Measurements from ENCODE around the gene CELF4.

Gene CELF4

GRCh38 chr18:37495354-37495753, 70.2 kb downstream of the CELF4 start:
- DNase-seq (ENCODE audit: low read depth, low spot score): no peak

GRCh38 chr18:37494406-37494805, 71.2 kb downstream of the CELF4 start:
- DNase-seq (ENCODE audit: low read depth, low spot score): no peak

- no peak for DNase-seq (ENCODE audit: low read depth, low spot score)
Measured at GRCh38 chr18:37493352-37493935, 72.2 kb downstream of the CELF4 start.

- DNase-seq (ENCODE audit: low read depth, low spot score): no peak
Measured at GRCh38 chr18:37492952-37493351, 72.6 kb downstream of the CELF4 start.

GRCh38 chr18:37491526-37491925, 74.1 kb downstream of the CELF4 start:
- no peak for DNase-seq (ENCODE audit: low read depth, low spot score)

- DNase-seq (ENCODE audit: low read depth, low spot score): no peak
Measured at GRCh38 chr18:37489998-37490397, 75.6 kb downstream of the CELF4 start.

GRCh38 chr18:37489011-37489410, 76.6 kb downstream of the CELF4 start:
- no peak for DNase-seq (ENCODE audit: low read depth, low spot score)

GRCh38 chr18:37487400-37487867, 78.2 kb downstream of the CELF4 start:
- no peak for DNase-seq (ENCODE audit: low read depth, low spot score)

- no peak for DNase-seq (ENCODE audit: low read depth, low spot score)
Measured at GRCh38 chr18:37486848-37487247, 78.8 kb downstream of the CELF4 start.

- peak; percentile 69 for DNase-seq (ENCODE audit: low read depth, low spot score)
Measured at GRCh38 chr18:37484983-37485834, 80.4 kb downstream of the CELF4 start.

- DNase-seq (ENCODE audit: low read depth, low spot score): no peak
Measured at GRCh38 chr18:37483984-37484819, 81.4 kb downstream of the CELF4 start.

GRCh38 chr18:37483221-37483971, 82.2 kb downstream of the CELF4 start:
- peak; percentile 30 for DNase-seq (ENCODE audit: low read depth, low spot score)

- no peak for DNase-seq (ENCODE audit: low read depth, low spot score)
Measured at GRCh38 chr18:37482433-37482832, 83.2 kb downstream of the CELF4 start.

- no peak for DNase-seq (ENCODE audit: low read depth, low spot score)
Measured at GRCh38 chr18:37482002-37482401, 83.6 kb downstream of the CELF4 start.

GRCh38 chr18:37481491-37481890, 84.1 kb downstream of the CELF4 start:
- no peak for DNase-seq (ENCODE audit: low read depth, low spot score)

GRCh38 chr18:37481072-37481471, 84.5 kb downstream of the CELF4 start:
- no peak for DNase-seq (ENCODE audit: low read depth, low spot score)

GRCh38 chr18:37476611-37477295, 88.8 kb downstream of the CELF4 start:
- DNase-seq (ENCODE audit: low read depth, low spot score): no peak

- peak; percentile 73 for DNase-seq (ENCODE audit: low read depth, low spot score)
Measured at GRCh38 chr18:37476182-37476581, 89.4 kb downstream of the CELF4 start.

- DNase-seq (ENCODE audit: low read depth, low spot score): no peak
Measured at GRCh38 chr18:37473195-37473840, 92.3 kb downstream of the CELF4 start.

- DNase-seq (ENCODE audit: low read depth, low spot score): peak; percentile 72
Measured at GRCh38 chr18:37471637-37472036, 94.0 kb downstream of the CELF4 start.

All from ELF-1 (cell line).